HG03103 (cell line): ENCODE measurements around the gene KIAA1217.

Experiments used
- ATAC-seq: cut with Tn5 transposase; IDR thresholded peaks from one replicate; pipeline ENCODE4 v1.9.1; 2021; ENCODE audit warnings: low read depth; ENCODE audit not compliant: unreplicated experiment

The KIAA1217 gene

GRCh38 chr10:24524314-24524713 is 315.4 kb downstream of the KIAA1217 start:
- ATAC-seq: no peak

- ATAC-seq: no peak
Observed at GRCh38 chr10:24526085-24526649, 317.2 kb downstream of the KIAA1217 start.

- ATAC-seq: no peak
Observed at GRCh38 chr10:24528946-24529345, 320.0 kb downstream of the KIAA1217 start.

- no peak for ATAC-seq
Observed at GRCh38 chr10:24531439-24531838, 322.5 kb downstream of the KIAA1217 start.

GRCh38 chr10:24533981-24534380 is 325.0 kb downstream of the KIAA1217 start:
- ATAC-seq: no peak

- no peak for ATAC-seq
Observed at GRCh38 chr10:24536636-24537035, 327.7 kb downstream of the KIAA1217 start.

- ATAC-seq: no peak
Observed at GRCh38 chr10:24541239-24541753, 332.4 kb downstream of the KIAA1217 start.

- no peak for ATAC-seq
Observed at GRCh38 chr10:24542314-24543270, 333.7 kb downstream of the KIAA1217 start.

- no peak for ATAC-seq
Observed at GRCh38 chr10:24544776-24545175, 335.8 kb downstream of the KIAA1217 start.

GRCh38 chr10:24545585-24545984 is 336.6 kb downstream of the KIAA1217 start:
- no peak for ATAC-seq

- ATAC-seq: no peak
Observed at GRCh38 chr10:24550680-24551079, 341.7 kb downstream of the KIAA1217 start.

GRCh38 chr10:24551161-24551560 is 342.2 kb downstream of the KIAA1217 start:
- ATAC-seq: no peak

- ATAC-seq: peak; percentile 59
Observed at GRCh38 chr10:24552346-24553016, 343.5 kb downstream of the KIAA1217 start.

GRCh38 chr10:24553051-24553612 is 344.2 kb downstream of the KIAA1217 start:
- no peak for ATAC-seq

- ATAC-seq: no peak
Observed at GRCh38 chr10:24554036-24554435, 345.1 kb downstream of the KIAA1217 start.

GRCh38 chr10:24556126-24556749 is 347.3 kb downstream of the KIAA1217 start:
- ATAC-seq: no peak

- no peak for ATAC-seq
Observed at GRCh38 chr10:24556750-24557742, 348.1 kb downstream of the KIAA1217 start.

- ATAC-seq: no peak
Observed at GRCh38 chr10:24561453-24561852, 352.5 kb downstream of the KIAA1217 start.

GRCh38 chr10:24568042-24568441 is 359.1 kb downstream of the KIAA1217 start:
- no peak for ATAC-seq
